Upper lobe of right lung (tissue), 1 donor: ENCODE measurements around the gene VWA5B1. TPM values are rescaled to one million over a fixed set of nuclear protein-coding genes. Genes with fewer than 3 reads are reported as not detected.

ENCODE experiments used
- ATAC-seq: fragments of 200-7000 bp; cut with Tn5 transposase; one replicate; pipeline ENCODE4 v1.9.1; 2020; ENCODE audit warnings: mild to moderate bottlenecking, moderate library complexity
- DNase-seq: peaks from one replicate; pipeline ENCODE4 v3.0.0-alpha.2; 2020
- H3K27ac ChIP-seq: fragments of 200-600 bp; one replicate; pipeline ENCODE4 v1.8.0; 2022
- H3K27me3 ChIP-seq: fragments of 200-600 bp; one replicate; pipeline ENCODE4 v1.8.0; 2022; ENCODE audit warnings: mild to moderate bottlenecking
- H3K36me3 ChIP-seq: fragments of 200-600 bp; one replicate; pipeline ENCODE4 v1.8.0; 2022
- H3K4me1 ChIP-seq: fragments of 200-600 bp; one replicate; pipeline ENCODE4 v1.8.0; 2022
- H3K4me3 ChIP-seq: fragments of 200-600 bp; one replicate; pipeline ENCODE4 v1.8.0; 2022; ENCODE audit warnings: mild to moderate bottlenecking
- H3K9me3 ChIP-seq: fragments of 200-600 bp; one replicate; pipeline ENCODE4 v1.8.0; 2022
- CTCF ChIP-seq: fragments of 200-600 bp; IDR thresholded peaks from one replicate; pipeline ENCODE4 v1.8.0; 2022; ENCODE audit warnings: antibody characterized with exemption
- intact Hi-C: fragments of 100-400 bp; cut with DNase I; formaldehyde crosslinking; loops from one replicate; pipeline ENCODE4 v1.11.0; 2022
- total RNA-seq: library from RNA; stranded (reverse); fragmentation: NEBNext Ultra II Directional; extraction: Animal tissue kit (Norgen Biotek cat#: 25700); gene quantifications from one replicate; pipeline ENCODE4 v1.2.1, GENCODE V29; 2021
- donor health status: DM: no; HTN: yes; CAD: no; lungs with severe emphysema.

Gene VWA5B1
- total RNA-seq, 1 donor from 2014 or later: 0.09 TPM

GRCh38 chr1:20346433-20346832 lies 55.8 kb downstream of the VWA5B1 start:
- Histone ChIP-seq H3K9me3 (no peaks in the 10 kb centered on the region), H3K4me1 (no peaks in the 10 kb centered on the region), H3K36me3 (no peaks in the 10 kb centered on the region), H3K27me3 (peaks cover 13% of the 10 kb centered on the region), H3K4me3 (no peak overlapping the region), H3K27ac (no peak overlapping the region)
- intact Hi-C loops: no loop called here
- DNase-seq: no peak
- no peak for TF ChIP-seq CTCF
- ATAC-seq: no peak

GRCh38 chr1:20347699-20348098 lies 57.0 kb downstream of the VWA5B1 start:
- peaks cover 10% of the 10 kb centered on the region for H3K27me3 ChIP-seq
- H3K36me3 ChIP-seq: no peaks in the 10 kb centered on the region
- H3K4me1 ChIP-seq: no peaks in the 10 kb centered on the region
- no peak overlapping the region for H3K4me3 ChIP-seq
- ATAC-seq (no peak), DNase-seq (no peak)
- intact Hi-C loops: no loop called here
- no peaks in the 10 kb centered on the region for H3K9me3 ChIP-seq
- no peak for TF ChIP-seq CTCF
- H3K27ac ChIP-seq: no peak overlapping the region

- Histone ChIP-seq H3K4me3 (no peak overlapping the region), H3K27me3 (peaks cover 6% of the 10 kb centered on the region), H3K36me3 (no peaks in the 10 kb centered on the region), H3K9me3 (no peaks in the 10 kb centered on the region), H3K4me1 (no peaks in the 10 kb centered on the region), H3K27ac (no peak overlapping the region)
- ATAC-seq: no peak
- TF ChIP-seq CTCF: no peak
- DNase-seq: no peak
- intact Hi-C loops: no loop called here
Measured at GRCh38 chr1:20348326-20348915, 57.7 kb downstream of the VWA5B1 start.

- Histone ChIP-seq H3K27me3 (peaks cover 6% of the 10 kb centered on the region), H3K9me3 (no peaks in the 10 kb centered on the region), H3K4me3 (no peak overlapping the region), H3K36me3 (no peaks in the 10 kb centered on the region), H3K4me1 (no peaks in the 10 kb centered on the region), H3K27ac (no peak overlapping the region)
- no peak for DNase-seq
- ATAC-seq: no peak
- no peak for TF ChIP-seq CTCF
- intact Hi-C loops: no loop called here
Measured at GRCh38 chr1:20349561-20349960, 58.9 kb downstream of the VWA5B1 start.

GRCh38 chr1:20349971-20350370 lies 59.3 kb downstream of the VWA5B1 start:
- H3K4me3 ChIP-seq: no peak overlapping the region
- TF ChIP-seq CTCF: no peak
- no peak overlapping the region for H3K27ac ChIP-seq
- H3K36me3 ChIP-seq: no peaks in the 10 kb centered on the region
- ATAC-seq (no peak), DNase-seq (no peak)
- peaks cover 6% of the 10 kb centered on the region for H3K27me3 ChIP-seq
- no peaks in the 10 kb centered on the region for H3K4me1 ChIP-seq
- no peaks in the 10 kb centered on the region for H3K9me3 ChIP-seq
- intact Hi-C loops: no loop called here

- no peak for TF ChIP-seq CTCF
- Histone ChIP-seq H3K4me1 (no peaks in the 10 kb centered on the region), H3K36me3 (no peaks in the 10 kb centered on the region), H3K4me3 (no peak overlapping the region), H3K9me3 (no peaks in the 10 kb centered on the region), H3K27me3 (peaks cover 3% of the 10 kb centered on the region), H3K27ac (no peak overlapping the region)
- no peak for DNase-seq
- ATAC-seq: no peak
- intact Hi-C loops: no loop called here
Measured at GRCh38 chr1:20350421-20350820, 59.7 kb downstream of the VWA5B1 start.
